HPDE6-E6E7 (cell line): ENCODE data around the gene TTLL9.
A peak's percentile ranks its signal among the peaks of the same experiment; 100 is the strongest.

Source experiments
- DNase-seq: peaks from one replicate; pipeline ENCODE4 v3.0.0; 2011; ENCODE audit warnings: missing footprints; ENCODE audit errors: extremely low spot score

Gene TTLL9

GRCh38 chr20:31857861-31858759, 12.3 kb upstream of the TTLL9 start:
- DNase-seq: no peak

- DNase-seq: no peak
These were observed 11.7 kb upstream of the TTLL9 start for GRCh38 chr20:31858760-31859083.

- no peak for DNase-seq
These were observed 11.0 kb upstream of the TTLL9 start for GRCh38 chr20:31859266-31859997.

GRCh38 chr20:31859998-31860380, 10.4 kb upstream of the TTLL9 start:
- no peak for DNase-seq

- no peak for DNase-seq
These were observed 9.9 kb upstream of the TTLL9 start for GRCh38 chr20:31860390-31861134.

- no peak for DNase-seq
These were observed 9.4 kb upstream of the TTLL9 start for GRCh38 chr20:31861135-31861384.

GRCh38 chr20:31861385-31862156, 8.9 kb upstream of the TTLL9 start:
- peak; percentile 76 for DNase-seq

GRCh38 chr20:31862157-31862470, 8.3 kb upstream of the TTLL9 start:
- DNase-seq: no peak

GRCh38 chr20:31862506-31862905, 7.9 kb upstream of the TTLL9 start:
- no peak for DNase-seq

GRCh38 chr20:31863296-31864085, 6.9 kb upstream of the TTLL9 start:
- DNase-seq: no peak

- no peak for DNase-seq
These were observed 5.7 kb upstream of the TTLL9 start for GRCh38 chr20:31864521-31865400.

GRCh38 chr20:31866221-31866620, 4.2 kb upstream of the TTLL9 start:
- DNase-seq: no peak

- no peak for DNase-seq
These were observed 1.4 kb upstream of the TTLL9 start for GRCh38 chr20:31868853-31869672.

- DNase-seq: no peak
These were observed 827 bp upstream of the TTLL9 start for GRCh38 chr20:31869673-31869941.

GRCh38 chr20:31870726-31871617, 538 bp downstream of the TTLL9 start:
- no peak for DNase-seq

- DNase-seq: no peak
These were observed 1.2 kb downstream of the TTLL9 start for GRCh38 chr20:31871618-31871954.

GRCh38 chr20:31872406-31872805, 2.0 kb downstream of the TTLL9 start:
- DNase-seq: no peak

- no peak for DNase-seq
These were observed 5.2 kb downstream of the TTLL9 start for GRCh38 chr20:31875671-31876070.

GRCh38 chr20:31877684-31878083, 7.2 kb downstream of the TTLL9 start:
- no peak for DNase-seq
